Measurements from ENCODE around the gene FHOD3.
"Not testable (repeated sequence)": the region's sequence is repeated elsewhere in the genome, so short reads cannot be mapped to it uniquely, and the experiment has no call there.

Gene FHOD3

GRCh38 chr18:36352384-36352783 is 54.9 kb downstream of the FHOD3 start:
- no peak for DNase-seq

GRCh38 chr18:36354989-36355388 is 57.5 kb downstream of the FHOD3 start:
- DNase-seq = no peak

GRCh38 chr18:36355511-36355910 is 58.0 kb downstream of the FHOD3 start:
- DNase-seq = no peak

DNA sequence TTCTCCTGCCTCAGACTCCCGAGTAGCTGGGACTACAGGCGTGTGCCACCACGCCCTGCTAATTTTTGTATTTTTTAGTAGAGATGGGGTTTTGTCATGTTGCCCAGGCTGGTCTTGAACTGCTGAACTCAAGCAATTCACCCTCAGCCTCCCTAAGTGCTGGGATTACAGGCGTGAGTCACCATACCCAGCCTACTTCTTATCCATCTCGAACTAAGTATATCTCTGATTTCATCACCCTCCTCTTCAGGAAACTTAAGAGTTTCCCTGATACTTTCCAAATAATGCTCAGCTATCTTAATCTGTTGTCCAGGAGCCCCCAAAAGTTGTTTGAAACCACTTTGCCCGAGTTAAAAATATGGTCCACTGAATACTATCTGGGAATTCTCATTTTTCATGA is 59.2 kb downstream of the FHOD3 start:
- not testable (repeated sequence) for DNase-seq

- DNase-seq = no peak
Observed at GRCh38 chr18:36358141-36358540, 60.6 kb downstream of the FHOD3 start.

- no peak for DNase-seq
Observed at GRCh38 chr18:36360256-36360909, 62.9 kb downstream of the FHOD3 start.

GRCh38 chr18:36364911-36365624 is 67.6 kb downstream of the FHOD3 start:
- no peak for DNase-seq

DNA sequence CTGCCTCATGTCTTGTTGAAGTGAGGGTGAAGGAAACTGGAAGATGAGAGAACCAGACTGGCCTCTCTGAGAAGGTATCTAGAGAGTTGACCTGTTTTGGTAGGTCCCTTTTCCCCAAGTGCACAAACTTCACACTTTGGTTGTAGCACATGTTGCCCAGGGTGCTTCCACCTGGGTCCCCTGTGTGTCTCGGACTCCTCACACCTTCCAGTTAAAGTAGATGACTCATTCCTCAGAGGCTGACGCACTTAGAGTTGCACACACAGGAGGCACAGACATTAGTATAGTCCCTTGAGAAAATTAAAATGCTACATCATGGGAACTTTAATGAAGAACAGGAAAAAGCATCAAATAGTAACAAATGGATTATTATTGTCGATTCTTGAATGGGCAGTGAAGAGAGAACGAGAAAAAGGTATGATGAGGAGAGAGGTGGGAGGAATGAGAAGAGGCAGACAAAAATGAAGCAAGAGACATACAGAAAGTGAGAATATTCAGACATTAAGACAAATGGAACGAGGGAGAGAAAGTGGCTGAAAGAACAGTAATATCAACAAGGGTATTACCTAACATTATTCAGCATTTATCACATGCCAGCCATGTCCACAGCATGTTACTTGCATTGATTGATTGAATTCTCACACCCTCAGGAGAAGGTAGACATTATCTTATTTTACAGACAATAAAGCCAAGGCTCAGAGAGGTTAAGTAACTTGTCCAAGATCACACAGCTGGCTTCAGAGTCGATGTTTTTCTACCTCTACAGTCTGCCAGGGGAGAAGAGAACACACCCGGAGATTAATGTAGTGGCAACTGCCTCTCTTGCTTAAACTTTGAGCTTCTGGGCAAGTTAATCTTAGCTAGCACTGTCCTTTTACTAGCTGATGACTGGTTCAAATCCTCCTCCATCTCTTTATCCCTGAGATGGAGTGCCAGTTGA is 68.6 kb downstream of the FHOD3 start:
- no peak for DNase-seq

GRCh38 chr18:36366994-36367839 is 69.7 kb downstream of the FHOD3 start:
- DNase-seq = no peak

- no peak for DNase-seq
Observed at GRCh38 chr18:36368889-36369288, 71.4 kb downstream of the FHOD3 start.

DNA sequence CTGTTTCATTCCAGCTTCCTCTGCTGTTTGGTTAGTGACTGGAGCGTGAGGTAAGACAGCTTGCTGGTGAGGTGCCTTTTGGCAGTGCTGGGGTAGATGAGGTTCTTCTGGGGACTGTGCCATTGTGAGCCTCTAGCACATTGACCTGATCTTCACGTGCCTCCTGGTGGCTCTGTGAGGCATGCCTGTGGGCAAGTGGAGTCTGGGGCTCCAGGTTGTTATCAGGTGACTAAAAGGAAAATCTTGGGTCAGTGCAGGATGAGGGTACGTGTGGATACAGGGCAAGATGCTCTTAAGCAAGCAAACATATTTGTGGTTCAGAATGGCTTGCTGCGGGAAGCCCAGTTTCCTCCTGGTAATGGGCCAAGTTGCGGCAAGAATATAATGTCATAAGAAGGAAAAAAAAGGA is 75.4 kb downstream of the FHOD3 start:
- DNase-seq = no peak

DNA sequence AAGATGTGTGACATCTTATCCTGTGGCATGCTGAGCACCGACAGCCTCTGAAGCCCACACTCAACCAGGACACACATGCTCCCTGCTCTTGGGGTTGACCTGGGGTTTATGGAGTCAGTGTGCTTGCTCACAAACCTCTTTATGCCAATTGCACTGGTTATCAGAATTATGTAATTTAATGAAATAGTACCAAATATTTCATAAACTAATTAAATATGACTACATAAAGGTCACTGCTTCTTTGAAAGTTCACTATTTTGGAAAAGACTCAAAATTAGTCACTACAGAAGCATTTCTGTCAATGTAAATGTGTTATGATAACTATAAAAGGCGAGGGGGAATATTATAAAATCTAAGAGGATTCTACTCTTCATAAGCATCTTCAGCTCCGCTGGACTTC is 76.7 kb downstream of the FHOD3 start:
- DNase-seq = no peak

GRCh38 chr18:36375118-36375517 is 77.6 kb downstream of the FHOD3 start:
- DNase-seq = no peak

DNA sequence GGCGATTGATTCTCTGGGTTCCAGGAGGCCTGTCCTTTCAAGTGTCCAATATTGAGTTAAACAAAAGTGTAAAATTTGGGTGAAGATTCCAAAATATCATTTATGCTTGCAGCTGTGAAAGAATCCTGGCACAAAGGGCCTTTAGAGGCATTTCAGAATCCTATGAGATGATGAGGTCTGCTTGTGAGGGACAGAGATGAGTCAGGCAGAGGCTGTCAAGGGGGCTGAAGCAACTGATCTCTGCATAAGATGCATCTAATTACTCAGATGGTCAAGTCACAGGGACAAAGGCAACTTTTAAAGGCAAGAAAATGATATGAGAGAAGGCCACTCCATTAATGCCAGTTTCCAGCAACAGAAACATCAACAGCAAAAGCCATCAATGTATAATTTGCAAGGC is 78.8 kb downstream of the FHOD3 start:
- DNase-seq = no peak

DNA sequence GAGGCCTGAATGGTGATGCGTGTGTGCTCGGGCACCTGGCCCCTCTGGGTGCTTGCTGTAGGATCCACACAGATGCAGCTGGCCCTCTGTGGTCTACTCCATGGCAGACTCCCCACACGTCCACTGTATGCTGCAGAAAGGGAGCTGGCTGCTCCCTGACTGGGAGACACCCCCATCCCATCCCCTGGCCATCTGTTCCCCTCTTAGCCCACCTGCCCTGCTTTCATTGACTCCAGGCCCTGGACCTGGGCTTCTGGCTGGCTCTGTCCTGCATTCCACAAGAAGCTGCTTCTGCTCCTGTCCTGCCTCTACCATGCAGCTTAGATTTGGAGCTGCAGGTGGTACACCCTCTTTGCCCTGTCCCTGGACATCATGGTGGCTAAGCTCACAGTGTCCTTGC is 80.1 kb downstream of the FHOD3 start:
- DNase-seq = no peak

DNA sequence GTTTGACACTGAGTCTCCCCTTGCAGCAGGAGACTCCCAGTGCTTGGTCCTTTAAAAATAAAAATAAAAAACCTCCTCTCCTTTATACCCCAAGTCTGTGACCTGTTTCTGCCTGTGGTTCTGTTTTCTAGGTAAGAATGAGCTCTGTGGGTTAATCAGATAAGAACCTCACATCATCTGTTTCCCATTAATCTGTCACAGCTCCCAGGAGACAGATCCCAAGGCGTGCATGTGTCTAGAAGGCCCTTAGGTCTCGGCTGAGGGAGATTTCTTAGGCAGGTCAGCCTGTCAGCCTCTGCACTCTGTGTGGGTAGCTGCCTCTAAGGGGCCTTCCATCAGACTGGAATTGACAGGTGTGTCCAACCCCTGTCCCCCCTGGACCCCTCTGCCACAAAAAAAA is 80.7 kb downstream of the FHOD3 start:
- DNase-seq = no peak

- DNase-seq = no peak
Observed at GRCh38 chr18:36379435-36379984, 82.0 kb downstream of the FHOD3 start.

GRCh38 chr18:36380173-36380827 is 82.8 kb downstream of the FHOD3 start:
- no peak for DNase-seq

GRCh38 chr18:36381075-36381474 is 83.6 kb downstream of the FHOD3 start:
- no peak for DNase-seq

GRCh38 chr18:36382854-36383253 is 85.3 kb downstream of the FHOD3 start:
- no peak for DNase-seq

DNA sequence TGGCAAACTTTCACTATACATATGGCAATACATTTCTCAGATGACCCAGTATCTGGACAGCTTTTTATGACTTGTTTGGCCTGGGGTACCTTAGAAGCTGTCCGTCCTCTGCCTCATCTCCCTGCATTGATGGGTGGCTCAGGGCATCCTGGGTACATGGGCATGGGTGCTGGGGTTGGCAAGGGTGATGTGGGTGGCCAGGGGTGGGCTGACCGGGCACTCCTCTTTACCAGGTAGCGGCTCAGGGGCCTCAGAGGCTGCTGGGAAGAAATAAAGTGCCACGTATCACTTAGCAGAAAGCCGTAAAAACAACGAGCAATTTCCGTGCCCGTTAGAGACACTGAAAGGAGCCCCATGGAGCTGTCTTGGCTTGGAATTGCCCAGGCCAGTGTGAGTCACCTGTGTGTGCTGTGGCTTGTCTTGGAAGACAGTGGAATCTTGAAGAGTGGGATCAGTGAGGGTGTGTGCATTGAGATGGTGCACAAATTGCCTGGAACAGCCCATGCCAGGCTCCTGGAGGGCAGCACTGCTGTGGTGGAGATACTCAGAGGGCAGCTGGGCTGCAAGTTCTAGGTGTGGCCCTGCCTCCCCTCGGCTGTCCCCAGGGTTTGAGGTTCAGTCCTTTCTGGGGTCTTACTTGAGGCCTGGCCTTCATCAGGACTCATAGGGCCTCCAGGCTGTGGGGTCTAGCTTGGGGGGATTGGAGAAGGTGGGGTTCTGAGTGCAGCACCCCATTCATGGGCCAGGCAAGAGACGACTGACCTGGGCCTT is 88.8 kb downstream of the FHOD3 start:
- no peak for DNase-seq

All from CD4-positive, alpha-beta T cell treated with Interferon gamma for 1 hour (primary cell).